ENCODE measurements around the gene SEC23A. TPM values are rescaled to one million over a fixed set of nuclear protein-coding genes. Genes with fewer than 3 reads are reported as not detected.
"Not testable (repeated sequence)": the region's sequence is repeated elsewhere in the genome, so short reads cannot be mapped to it uniquely, and the experiment has no call there.

SEC23A gene
- total and polyA plus RNA-seq, 2 experiments from 2014 or later, result 192 to 246 TPM

DNA sequence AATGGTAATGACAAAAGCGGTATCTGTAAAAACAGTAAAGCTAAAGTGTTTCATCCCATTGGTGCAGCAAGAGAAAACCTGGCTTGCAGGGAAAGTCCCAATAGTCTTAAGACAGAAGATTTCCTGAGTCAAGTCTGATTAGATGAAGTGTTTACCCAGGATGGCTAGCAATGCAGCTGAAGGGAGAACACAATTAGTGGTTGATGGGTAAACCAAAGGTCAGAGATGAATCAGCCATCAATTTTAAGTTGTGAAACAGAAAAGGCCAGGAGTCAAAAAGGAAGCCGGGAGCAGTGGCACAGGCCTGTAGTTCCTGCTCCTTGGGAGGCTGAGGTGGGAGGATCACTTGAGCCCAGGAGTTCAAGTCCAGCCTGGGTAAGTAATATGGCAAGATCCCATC, 52.6 kb downstream of the SEC23A start:
- Histone ChIP-seq H3K4me1 (ENCODE audit: insufficient read depth) (peaks cover 22% of the 10 kb centered on the region), H3K79me2 (ENCODE audit: insufficient read depth) (peaks cover 60% of the 10 kb centered on the region), H3K4me3 (no peak overlapping the region), H3K9me3 (ENCODE audit: low read depth) (no peaks in the 10 kb centered on the region), H3K9me2 (ENCODE audit: insufficient read depth) (no peaks in the 10 kb centered on the region), H3K27me3 (replicated peaks; ENCODE audit: insufficient read depth) (no peaks in the 10 kb centered on the region), H3K4me2 (ENCODE audit: unreplicated experiment) (no peak overlapping the region), H3F3A (ENCODE audit: insufficient read depth) (peaks cover 45% of the 10 kb centered on the region), H2AFZ (no peak overlapping the region), H4K20me1 (ENCODE audit: insufficient read depth) (no peaks in the 10 kb centered on the region), H3K9ac (no peak overlapping the region), H3K36me3 (ENCODE audit: low read depth) (peaks cover 86% of the 10 kb centered on the region), H3K27ac (peak overlapping the region; percentile 48)
- in situ Hi-C loops (cut with MboI), result no loop called here
- 48 to 50% methylated on average over 2 of the region's 2 CpGs for WGBS, 2 experiments (ENCODE audit: low coverage in 1 of 2, low lambda C conversion rate in 2 of 2, missing lambda C conversion rate in 2 of 2)
- TF ChIP-seq EZH2 (IDR thresholded peaks at IDR 0.05; ENCODE audit: insufficient read depth, poor library complexity, severe bottlenecking), result no peak
- TF ChIP-seq EZH2phosphoT487 (IDR thresholded peaks at IDR 0.05; ENCODE audit: insufficient read depth, low read depth), result no peak
- peak; percentile 84 for DNase-seq

DNA sequence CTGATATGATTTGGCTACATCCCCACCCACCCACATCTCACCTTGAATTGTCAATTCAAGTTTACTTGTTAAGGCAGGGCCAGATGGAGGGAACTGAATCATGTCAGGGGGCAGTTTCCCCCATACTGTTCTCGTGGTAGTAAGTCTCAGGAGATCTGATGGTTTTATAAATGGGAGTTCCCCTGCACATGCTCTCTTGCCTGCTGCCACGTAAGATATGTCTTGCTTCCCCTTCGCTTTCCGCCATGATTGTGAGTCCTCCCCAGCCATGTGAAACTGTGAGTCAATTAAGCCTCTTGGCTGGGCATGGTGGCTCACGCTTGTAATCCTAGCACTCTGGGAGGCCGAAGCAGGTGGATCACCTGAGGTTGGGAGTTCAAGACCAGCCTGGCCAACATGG, 57.1 kb downstream of the SEC23A start:
- H3K27ac ChIP-seq; H3K4me1 ChIP-seq (ENCODE audit: insufficient read depth); in situ Hi-C loops (cut with MboI); H3K9me2 ChIP-seq (ENCODE audit: insufficient read depth); H3K4me2 ChIP-seq (ENCODE audit: unreplicated experiment); H3K27me3 ChIP-seq (replicated peaks; ENCODE audit: insufficient read depth); H2AFZ ChIP-seq; DNase-seq; H3K4me3 ChIP-seq; H3K9ac ChIP-seq; H3K9me3 ChIP-seq (ENCODE audit: low read depth); H4K20me1 ChIP-seq (ENCODE audit: insufficient read depth): not testable (repeated sequence)
- peaks cover 71% of the 10 kb centered on the region for H3K36me3 ChIP-seq (ENCODE audit: low read depth)
- peaks cover 16% of the 10 kb centered on the region for H3F3A ChIP-seq (ENCODE audit: insufficient read depth)
- H3K79me2 ChIP-seq (ENCODE audit: insufficient read depth), result peaks cover 62% of the 10 kb centered on the region
- WGBS, 2 experiments (ENCODE audit: low coverage in 1 of 2, low lambda C conversion rate in 2 of 2, missing lambda C conversion rate in 2 of 2), result 87 to 88% methylated on average over 6 of the region's 6 CpGs

DNA sequence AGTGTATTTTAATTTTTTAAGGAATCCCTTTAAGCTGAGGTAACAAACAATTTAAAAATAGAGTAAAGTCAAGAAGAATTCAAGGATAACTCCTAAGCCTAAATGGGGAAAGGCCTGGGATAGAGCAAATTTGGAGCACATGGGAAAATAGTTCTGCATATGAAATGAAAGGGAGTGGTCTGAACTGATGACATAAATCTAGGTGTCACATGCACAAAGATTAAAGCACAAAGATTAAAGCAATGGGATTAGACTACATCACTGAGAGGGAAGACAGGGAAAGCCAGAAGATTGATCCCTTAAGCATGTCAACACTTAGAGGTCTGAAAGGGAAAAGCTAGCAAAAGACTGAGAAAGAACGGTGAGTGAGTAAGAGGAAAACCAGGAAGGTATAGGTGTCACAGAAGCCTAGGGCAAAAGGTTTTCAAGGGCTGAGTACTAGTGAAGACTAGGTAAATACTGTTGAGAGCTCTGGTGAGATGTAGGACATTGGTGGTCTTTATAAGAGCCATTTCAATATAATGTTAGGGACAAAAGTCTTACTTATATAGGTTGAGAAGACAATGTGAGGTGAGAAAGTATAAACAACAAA, 59.6 kb downstream of the SEC23A start:
- peaks cover 68% of the 10 kb centered on the region for H3K79me2 ChIP-seq (ENCODE audit: insufficient read depth)
- no peaks in the 10 kb centered on the region for H3K9me2 ChIP-seq (ENCODE audit: insufficient read depth)
- WGBS, 2 experiments (ENCODE audit: low coverage in 1 of 2, low lambda C conversion rate in 2 of 2, missing lambda C conversion rate in 2 of 2), result 59 to 78% methylated on average over 1 of the region's 1 CpG
- TF ChIP-seq EZH2phosphoT487 (IDR thresholded peaks at IDR 0.05; ENCODE audit: insufficient read depth, low read depth) (no peak), EZH2 (IDR thresholded peaks at IDR 0.05; ENCODE audit: insufficient read depth, poor library complexity, severe bottlenecking) (no peak)
- H3K4me2 ChIP-seq (ENCODE audit: unreplicated experiment), result no peak overlapping the region
- H3K9me3 ChIP-seq (ENCODE audit: low read depth), result no peaks in the 10 kb centered on the region
- no peak overlapping the region for H2AFZ ChIP-seq
- H3K36me3 ChIP-seq (ENCODE audit: low read depth), result peaks cover 82% of the 10 kb centered on the region
- H3K4me1 ChIP-seq (ENCODE audit: insufficient read depth), result no peaks in the 10 kb centered on the region
- H4K20me1 ChIP-seq (ENCODE audit: insufficient read depth), result no peaks in the 10 kb centered on the region
- no peak overlapping the region for H3K4me3 ChIP-seq
- H3F3A ChIP-seq (ENCODE audit: insufficient read depth), result 0 out of 2 replicates have a peak, but pooled peaks cover 2% of the 10 kb centered on the region
- in situ Hi-C loops (cut with MboI), result no loop called here
- no peaks in the 10 kb centered on the region for H3K27me3 ChIP-seq (replicated peaks; ENCODE audit: insufficient read depth)
- H3K9ac ChIP-seq, result no peak overlapping the region
- no peak overlapping the region for H3K27ac ChIP-seq
- no peak for DNase-seq

DNA sequence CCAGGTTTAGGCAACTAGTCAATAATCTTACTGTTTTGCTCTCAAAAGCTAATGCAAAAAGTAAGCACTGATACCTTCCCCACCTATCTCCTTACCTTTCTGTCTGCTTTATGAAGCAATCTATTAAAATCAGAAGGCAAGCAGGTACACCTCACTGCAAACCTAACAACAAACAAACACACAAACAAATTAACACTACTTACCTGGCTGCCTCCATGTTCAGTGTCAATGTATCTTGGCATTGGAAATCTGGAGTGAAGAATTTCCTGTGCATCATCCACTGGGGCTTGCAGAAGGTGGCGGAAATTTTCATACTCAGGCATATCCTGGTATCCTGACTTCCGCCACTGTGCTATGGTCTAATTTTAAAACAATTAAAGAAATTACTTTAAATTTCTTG, 62.5 kb downstream of the SEC23A start:
- H3K27me3 ChIP-seq (replicated peaks; ENCODE audit: insufficient read depth), result no peaks in the 10 kb centered on the region
- no peaks in the 10 kb centered on the region for H3K4me1 ChIP-seq (ENCODE audit: insufficient read depth)
- no peak overlapping the region for H3K27ac ChIP-seq
- peaks cover 24% of the 10 kb centered on the region for H3F3A ChIP-seq (ENCODE audit: insufficient read depth)
- H3K9ac ChIP-seq, result no peak overlapping the region
- H3K36me3 ChIP-seq (ENCODE audit: low read depth), result peaks cover 78% of the 10 kb centered on the region
- H3K4me2 ChIP-seq (ENCODE audit: unreplicated experiment), result no peak overlapping the region
- H4K20me1 ChIP-seq (ENCODE audit: insufficient read depth), result no peaks in the 10 kb centered on the region
- H3K9me3 ChIP-seq (ENCODE audit: low read depth), result no peaks in the 10 kb centered on the region
- no peak overlapping the region for H3K4me3 ChIP-seq
- DNase-seq, result no peak
- H2AFZ ChIP-seq, result no peak overlapping the region
- H3K79me2 ChIP-seq (ENCODE audit: insufficient read depth), result peaks cover 58% of the 10 kb centered on the region
- H3K9me2 ChIP-seq (ENCODE audit: insufficient read depth), result no peaks in the 10 kb centered on the region
- in situ Hi-C loops (cut with MboI), result no loop called here
- WGBS, 2 experiments (ENCODE audit: low coverage in 1 of 2, low lambda C conversion rate in 2 of 2, missing lambda C conversion rate in 2 of 2), result 97 to 100% methylated on average over 2 of the region's 2 CpGs
- TF ChIP-seq EZH2phosphoT487 (IDR thresholded peaks at IDR 0.05; ENCODE audit: insufficient read depth, low read depth) (no peak), EZH2 (IDR thresholded peaks at IDR 0.05; ENCODE audit: insufficient read depth, poor library complexity, severe bottlenecking) (no peak)

DNA sequence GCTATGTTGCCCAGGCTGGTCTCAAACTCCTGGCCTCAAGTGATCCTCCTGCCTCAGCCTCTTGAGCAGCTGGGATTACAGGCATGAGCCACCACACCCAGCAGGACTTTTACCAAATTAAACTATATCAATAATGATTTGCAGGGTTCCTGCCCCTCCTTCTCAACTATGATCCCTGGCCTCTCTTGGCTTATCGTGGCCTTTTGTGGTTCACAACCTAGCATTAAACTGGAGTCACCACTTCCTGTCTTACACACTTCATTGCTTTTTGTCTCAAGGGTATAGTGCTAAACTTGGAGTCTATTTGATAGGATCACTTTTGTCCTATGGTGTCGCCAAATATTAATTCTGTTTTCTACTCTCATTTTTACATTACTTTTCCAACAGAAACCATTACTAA, 64.5 kb downstream of the SEC23A start:
- H3K27me3 ChIP-seq (replicated peaks; ENCODE audit: insufficient read depth), result no peaks in the 10 kb centered on the region
- in situ Hi-C loops (cut with MboI), result no loop called here
- no peak overlapping the region for H2AFZ ChIP-seq
- no peaks in the 10 kb centered on the region for H3K9me2 ChIP-seq (ENCODE audit: insufficient read depth)
- H3K79me2 ChIP-seq (ENCODE audit: insufficient read depth), result peaks cover 43% of the 10 kb centered on the region
- no peak overlapping the region for H3K9ac ChIP-seq
- WGBS, 2 experiments (ENCODE audit: low coverage in 1 of 2, low lambda C conversion rate in 2 of 2, missing lambda C conversion rate in 2 of 2), result 81 to 87% methylated on average over 2 of the region's 2 CpGs
- TF ChIP-seq EZH2 (IDR thresholded peaks at IDR 0.05; ENCODE audit: insufficient read depth, poor library complexity, severe bottlenecking), result no peak
- TF ChIP-seq EZH2phosphoT487 (IDR thresholded peaks at IDR 0.05; ENCODE audit: insufficient read depth, low read depth), result no peak
- no peak overlapping the region for H3K27ac ChIP-seq
- no peak overlapping the region for H3K4me2 ChIP-seq (ENCODE audit: unreplicated experiment)
- H3K36me3 ChIP-seq (ENCODE audit: low read depth), result peaks cover 75% of the 10 kb centered on the region
- H4K20me1 ChIP-seq (ENCODE audit: insufficient read depth), result no peaks in the 10 kb centered on the region
- peaks cover 40% of the 10 kb centered on the region for H3F3A ChIP-seq (ENCODE audit: insufficient read depth)
- no peaks in the 10 kb centered on the region for H3K4me1 ChIP-seq (ENCODE audit: insufficient read depth)
- H3K4me3 ChIP-seq, result no peak overlapping the region
- no peak for DNase-seq
- H3K9me3 ChIP-seq (ENCODE audit: low read depth), result no peaks in the 10 kb centered on the region

All from GM23248 (cell line).